ENCODE results near the gene KCNQ1OT1.

Gene KCNQ1OT1

GRCh38 chr11:2590965-2591754 lies 108.6 kb downstream of the KCNQ1OT1 start:
- no peak for DNase-seq

- DNase-seq = no peak
Observed at GRCh38 chr11:2590131-2590964, 109.4 kb downstream of the KCNQ1OT1 start.

GRCh38 chr11:2589538-2589934 lies 110.3 kb downstream of the KCNQ1OT1 start:
- DNase-seq = no peak

- DNase-seq = no peak
Observed at GRCh38 chr11:2588809-2589537, 110.8 kb downstream of the KCNQ1OT1 start.

GRCh38 chr11:2587976-2588748 lies 111.6 kb downstream of the KCNQ1OT1 start:
- no peak for DNase-seq

- DNase-seq = no peak
Observed at GRCh38 chr11:2587132-2587930, 112.5 kb downstream of the KCNQ1OT1 start.

- no peak for DNase-seq
Observed at GRCh38 chr11:2586793-2587131, 113.0 kb downstream of the KCNQ1OT1 start.

- no peak for DNase-seq
Observed at GRCh38 chr11:2586087-2586792, 113.6 kb downstream of the KCNQ1OT1 start.

- no peak for DNase-seq
Observed at GRCh38 chr11:2585566-2586086, 114.2 kb downstream of the KCNQ1OT1 start.

GRCh38 chr11:2584812-2585565 lies 114.8 kb downstream of the KCNQ1OT1 start:
- DNase-seq = no peak

GRCh38 chr11:2584434-2584811 lies 115.4 kb downstream of the KCNQ1OT1 start:
- DNase-seq = no peak

- no peak for DNase-seq
Observed at GRCh38 chr11:2583605-2583958, 116.2 kb downstream of the KCNQ1OT1 start.

GRCh38 chr11:2582946-2583604 lies 116.7 kb downstream of the KCNQ1OT1 start:
- DNase-seq = peak; percentile 0

GRCh38 chr11:2582351-2582945 lies 117.3 kb downstream of the KCNQ1OT1 start:
- DNase-seq = no peak

GRCh38 chr11:2581931-2582350 lies 117.9 kb downstream of the KCNQ1OT1 start:
- peak; percentile 1 for DNase-seq

GRCh38 chr11:2581151-2581930 lies 118.5 kb downstream of the KCNQ1OT1 start:
- DNase-seq = peak; percentile 0

- DNase-seq = peak; percentile 0
Observed at GRCh38 chr11:2580571-2581001, 119.2 kb downstream of the KCNQ1OT1 start.

- DNase-seq = no peak
Observed at GRCh38 chr11:2580061-2580421, 119.8 kb downstream of the KCNQ1OT1 start.
